NT2/D1 (cell line): ENCODE measurements around the gene CAMTA1.

Experiments used
- YY1 ChIP-seq: IDR thresholded peaks from 2 replicates; pipeline ENCODE4 v1.6.1; 2011; ENCODE audit not compliant: insufficient read length, insufficient read depth
- ZNF274 ChIP-seq: IDR thresholded peaks from 2 replicates; pipeline ENCODE4 v1.6.1; 2011; ENCODE audit warnings: mild to moderate bottlenecking, low read depth, low read length

- TF ChIP-seq YY1: no peak
- no peak for TF ChIP-seq ZNF274
These were observed 610.0 kb downstream of the CAMTA1 start for GRCh38 chr1:7395251-7395650.
